Lung (tissue), 12 donors: Measurements from ENCODE around the gene UBR4. TPM values are rescaled to one million over a fixed set of nuclear protein-coding genes. Genes with fewer than 3 reads are reported as not detected.

Experiments used
- ATAC-seq: fragments of 200-7000 bp; cut with Tn5 transposase; one replicate; pipeline ENCODE4 v1.9.1; 2020; ENCODE audit warnings: moderate number of reproducible peaks; ENCODE audit not compliant: insufficient read depth, low FRiP score
- DNase-seq, 3 donors: peaks; one replicate each; pipeline ENCODE4 v3.0.0-alpha.2; 2013 to 2017
- H3K27ac ChIP-seq, 2 donors: one replicate each; pipeline ENCODE4 v1.5.1; 2013; ENCODE audit warnings: mild to moderate bottlenecking in 2 of 2, moderate library complexity in 2 of 2, control low read depth in 1 of 2, inconsistent platforms in 1 of 2, low read depth in 1 of 2, low read length in 1 of 2
- H3K27me3 ChIP-seq, 3 donors: one replicate each; pipeline ENCODE4 v1.5.1; 2013; ENCODE audit warnings: low read length in 2 of 3; ENCODE audit not compliant: control insufficient read depth in 3 of 3, insufficient read depth in 3 of 3
- H3K36me3 ChIP-seq, 4 donors: one replicate each; pipeline ENCODE4 v1.5.1; 2013; ENCODE audit warnings: low read length in 4 of 4, mild to moderate bottlenecking in 1 of 4, moderate library complexity in 1 of 4; ENCODE audit not compliant: control insufficient read depth in 4 of 4, insufficient read depth in 4 of 4
- H3K4me1 ChIP-seq, 5 donors: one replicate each; pipeline ENCODE4 v1.5.1; 2013; ENCODE audit warnings: low read length in 5 of 5, mild to moderate bottlenecking in 2 of 5, moderate library complexity in 1 of 5; ENCODE audit not compliant: control insufficient read depth in 5 of 5, insufficient read depth in 5 of 5
- H3K4me3 ChIP-seq: one replicate; pipeline ENCODE4 v1.5.1; 2013; ENCODE audit warnings: mild to moderate bottlenecking, control low read depth, moderate library complexity
- H3K9ac ChIP-seq, 2 donors: one replicate each; pipeline ENCODE4 v1.5.1; 2013; ENCODE audit warnings: low read length in 2 of 2, control low read depth in 1 of 2; ENCODE audit not compliant: insufficient read depth in 1 of 2
- H3K9me3 ChIP-seq, 4 donors: one replicate each; pipeline ENCODE4 v1.5.1; 2013; ENCODE audit warnings: low read length in 3 of 4, mild to moderate bottlenecking in 1 of 4, moderate library complexity in 1 of 4; ENCODE audit not compliant: control insufficient read depth in 4 of 4, insufficient read depth in 3 of 4
- WGBS, 2 donors: extraction: QIAGEN DNeasy Blood & Tissue Kit; methylation state at CpG; one replicate each; pipeline ENCODE4 v1.1.7; 2013; 5-methylcytosine and 5-hydroxymethylcytosine counted together
- polyA plus RNA-seq, 2 donors: library from polyadenylated mRNA; stranded (reverse); fragments of 200-250 nt; gene quantifications; one replicate each; pipeline ENCODE4 v1.2.1, GENCODE V29; 2013
- total RNA-seq, 2 donors: library from RNA; depleted of rRNA in 1 of 2; stranded (reverse); fragments of >200 nt in 1 of 2; gene quantifications; one replicate each; pipeline ENCODE4 v1.2.1, GENCODE V29; 2014 to 2021
- TF ChIP-seq, protein P1 (sequence below): IDR thresholded peaks from 2 replicates; pipeline ENCODE4 v1.5.1; 2012; ENCODE audit warnings: mild to moderate bottlenecking; ENCODE audit errors: control extremely low read depth, extremely low read depth
- donor health status: control.
- donor health status: control.
- donor health status: Bipolar disorder and iron deficiency.
- donor health status: healthy.
- donor health status: DM: yes; HTN: yes; CAD: no.

The UBR4 gene
- total and polyA plus RNA-seq, 4 donors: 90.8 to 128 (median 113) TPM

DNA sequence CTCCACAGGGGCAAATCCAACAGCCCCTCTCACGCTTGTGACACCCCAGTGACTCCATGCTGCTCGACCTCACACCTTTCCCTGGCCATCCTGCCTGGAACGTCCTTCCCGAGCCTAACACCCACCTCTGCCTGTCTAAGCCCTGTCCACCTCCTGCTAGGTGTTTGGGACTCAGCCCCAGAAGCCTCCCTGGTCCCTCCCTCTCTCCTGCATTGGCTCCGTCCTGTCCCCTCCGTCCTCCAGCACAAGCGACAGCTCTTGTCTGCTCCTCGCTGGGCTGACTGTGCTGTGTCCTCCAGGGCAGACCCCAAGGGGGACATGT lies 151.6 kb downstream of the UBR4 start:
- TF ChIP-seq, protein P1, sequence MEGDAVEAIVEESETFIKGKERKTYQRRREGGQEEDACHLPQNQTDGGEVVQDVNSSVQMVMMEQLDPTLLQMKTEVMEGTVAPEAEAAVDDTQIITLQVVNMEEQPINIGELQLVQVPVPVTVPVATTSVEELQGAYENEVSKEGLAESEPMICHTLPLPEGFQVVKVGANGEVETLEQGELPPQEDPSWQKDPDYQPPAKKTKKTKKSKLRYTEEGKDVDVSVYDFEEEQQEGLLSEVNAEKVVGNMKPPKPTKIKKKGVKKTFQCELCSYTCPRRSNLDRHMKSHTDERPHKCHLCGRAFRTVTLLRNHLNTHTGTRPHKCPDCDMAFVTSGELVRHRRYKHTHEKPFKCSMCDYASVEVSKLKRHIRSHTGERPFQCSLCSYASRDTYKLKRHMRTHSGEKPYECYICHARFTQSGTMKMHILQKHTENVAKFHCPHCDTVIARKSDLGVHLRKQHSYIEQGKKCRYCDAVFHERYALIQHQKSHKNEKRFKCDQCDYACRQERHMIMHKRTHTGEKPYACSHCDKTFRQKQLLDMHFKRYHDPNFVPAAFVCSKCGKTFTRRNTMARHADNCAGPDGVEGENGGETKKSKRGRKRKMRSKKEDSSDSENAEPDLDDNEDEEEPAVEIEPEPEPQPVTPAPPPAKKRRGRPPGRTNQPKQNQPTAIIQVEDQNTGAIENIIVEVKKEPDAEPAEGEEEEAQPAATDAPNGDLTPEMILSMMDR: no peak
- Histone ChIP-seq H3K9ac (no peak overlapping the region), H3K27me3 (peaks cover 0 to 9% (median 0%) of the 10 kb centered on the region in 3 donors), H3K36me3 (no peaks in the 10 kb centered on the region), H3K27ac (no peak overlapping the region), H3K9me3 (no peaks in the 10 kb centered on the region), H3K4me3 (no peak overlapping the region), H3K4me1 (peaks cover 0 to 6% (median 0%) of the 10 kb centered on the region in 5 donors)
- ATAC-seq (no peak), DNase-seq (no peak)
- 64% methylated on average over 8 of the region's 8 CpGs for WGBS, 2 donors

DNA sequence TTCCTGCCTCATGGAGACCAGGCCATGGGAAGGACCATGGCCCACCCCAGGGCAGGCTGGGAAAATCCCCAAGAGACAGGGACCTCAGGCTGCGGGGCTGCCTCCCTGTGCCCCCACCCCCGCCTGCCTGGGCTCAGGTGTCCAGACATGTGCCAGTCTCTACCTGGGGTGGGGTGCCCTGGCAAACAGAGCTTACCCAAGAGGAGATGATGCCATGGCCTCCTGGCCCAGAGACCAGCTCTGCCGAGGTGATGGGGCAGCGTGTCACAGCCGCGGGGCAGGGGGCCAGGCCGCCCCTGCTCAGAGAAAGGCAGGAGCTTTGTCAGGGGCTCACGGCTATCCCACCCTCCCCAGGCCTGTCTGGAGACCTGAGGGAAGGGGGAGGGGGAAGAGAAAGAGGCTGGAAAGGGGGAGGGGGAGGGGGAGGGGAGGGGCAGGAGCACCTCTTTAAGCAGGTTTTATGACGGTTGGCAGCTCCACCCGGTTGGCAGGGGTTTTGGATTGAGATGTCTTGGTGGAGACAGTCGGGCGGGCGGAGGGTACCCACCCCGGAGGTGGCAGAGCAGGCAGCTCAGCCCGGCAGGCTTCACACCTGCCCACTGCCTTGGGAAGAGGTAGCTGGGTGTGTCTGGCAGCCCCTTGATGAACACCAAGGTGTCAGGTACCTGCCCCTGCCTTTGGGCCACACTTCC lies 152.1 kb downstream of the UBR4 start:
- WGBS, 2 donors: 69 to 71% methylated on average over 15 of the region's 15 CpGs
- ATAC-seq (no peak), DNase-seq (no peak)
- Histone ChIP-seq H3K36me3 (no peaks in the 10 kb centered on the region), H3K27ac (no peak overlapping the region), H3K4me3 (no peak overlapping the region), H3K9ac (no peak overlapping the region), H3K4me1 (peaks cover 0 to 6% (median 0%) of the 10 kb centered on the region in 5 donors), H3K27me3 (peaks cover 0 to 9% (median 0%) of the 10 kb centered on the region in 3 donors), H3K9me3 (no peaks in the 10 kb centered on the region)
- TF ChIP-seq, protein P1: no peak

DNA sequence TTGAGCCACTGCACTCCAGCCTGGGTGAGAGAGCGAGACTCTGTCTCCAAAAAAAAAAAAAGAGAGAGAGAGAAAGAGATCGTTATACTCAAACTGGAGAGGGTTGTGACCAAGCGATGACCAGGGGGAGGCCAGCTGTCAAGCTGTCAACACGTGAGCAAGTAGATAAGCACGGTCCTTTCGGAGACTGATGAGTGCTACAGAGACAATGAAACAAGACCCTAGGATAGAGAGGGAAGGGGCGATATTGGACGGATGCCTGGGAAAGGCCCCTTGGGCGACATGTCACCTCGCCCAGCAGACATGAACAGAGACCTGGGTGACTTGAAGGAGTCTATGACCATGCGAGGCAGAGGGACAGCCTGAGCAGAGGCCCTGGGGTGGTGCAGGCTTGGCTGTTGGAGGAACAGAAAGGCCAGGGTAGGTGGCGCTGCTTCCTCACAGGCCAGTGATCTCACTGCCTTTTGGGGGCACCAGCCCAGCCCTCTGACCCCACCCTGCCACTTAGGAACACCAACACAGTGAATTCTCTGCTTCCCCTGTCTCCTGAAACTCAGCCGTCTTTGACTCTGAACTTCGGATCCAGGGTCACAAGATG lies 152.8 kb downstream of the UBR4 start:
- H3K9me3 ChIP-seq: no peaks in the 10 kb centered on the region
- no peaks in the 10 kb centered on the region for H3K36me3 ChIP-seq
- no peak overlapping the region for H3K9ac ChIP-seq
- H3K27me3 ChIP-seq: peaks cover 0 to 9% (median 0%) of the 10 kb centered on the region in 3 donors
- H3K4me3 ChIP-seq: no peak overlapping the region
- ATAC-seq: no peak
- no peak overlapping the region for H3K27ac ChIP-seq
- DNase-seq: no peak
- H3K4me1 ChIP-seq: peaks cover 0 to 6% (median 0%) of the 10 kb centered on the region in 5 donors
- TF ChIP-seq, protein P1: no peak
- WGBS, 2 donors: 86 to 90% methylated on average over 14 of the region's 14 CpGs
